ENCODE measurements around the gene GMPPA.

Gene GMPPA

GRCh38 chr2:219545295-219545942 is 46.7 kb downstream of the GMPPA start:
- Histone ChIP-seq H3K27me3 (ENCODE audit: insufficient read depth, low read depth, severe bottlenecking) (no peaks in the 10 kb centered on the region), H3K36me3 (peaks cover 56% of the 10 kb centered on the region), H3K9me3 (ENCODE audit: severe bottlenecking) (no peaks in the 10 kb centered on the region), H3K4me3 (ENCODE audit: low read depth, low read length) (no peak overlapping the region), H3K27ac (no peak overlapping the region)
- no peak for TF ChIP-seq CTCF (IDR thresholded peaks at IDR 0.05; ENCODE audit: low read depth, low read length)
- no peak for DNase-seq

DNA sequence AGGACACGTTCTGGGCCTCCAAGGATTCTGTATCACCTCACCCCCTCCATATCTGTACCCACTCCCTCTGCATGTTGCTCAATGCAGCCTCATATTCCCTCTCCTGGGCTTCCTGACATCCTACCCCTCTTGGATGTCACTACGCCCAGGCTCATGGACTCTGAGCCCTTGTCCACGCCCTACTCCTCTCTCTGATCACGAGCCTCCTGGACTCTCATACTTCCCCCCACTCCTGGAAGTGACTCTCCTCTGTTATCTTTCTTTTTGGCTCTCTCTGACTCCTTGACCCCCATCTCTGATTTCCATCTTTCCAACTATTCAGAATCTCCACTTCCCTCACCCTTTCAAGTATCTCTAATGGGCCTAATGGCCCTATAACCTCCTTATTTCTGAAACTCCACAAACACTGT is 47.3 kb downstream of the GMPPA start:
- DNase-seq = no peak
- no peak for TF ChIP-seq CTCF (IDR thresholded peaks at IDR 0.05; ENCODE audit: low read depth, low read length)

GRCh38 chr2:219547621-219548020 is 48.9 kb downstream of the GMPPA start:
- DNase-seq = no peak
- Histone ChIP-seq H3K4me3 (ENCODE audit: low read depth, low read length) (no peak overlapping the region), H3K36me3 (peaks cover 44% of the 10 kb centered on the region), H3K9me3 (ENCODE audit: severe bottlenecking) (no peaks in the 10 kb centered on the region), H3K27ac (no peak overlapping the region), H3K27me3 (ENCODE audit: insufficient read depth, low read depth, severe bottlenecking) (no peaks in the 10 kb centered on the region)
- no peak for TF ChIP-seq CTCF (IDR thresholded peaks at IDR 0.05; ENCODE audit: low read depth, low read length)

More for the DNA sequence above, 47.3 kb downstream of the GMPPA start:
- Histone ChIP-seq H3K27ac (no peak overlapping the region), H3K9me3 (ENCODE audit: severe bottlenecking) (no peaks in the 10 kb centered on the region), H3K36me3 (peaks cover 51% of the 10 kb centered on the region), H3K4me3 (ENCODE audit: low read depth, low read length) (no peak overlapping the region), H3K27me3 (ENCODE audit: insufficient read depth, low read depth, severe bottlenecking) (no peaks in the 10 kb centered on the region)

DNA sequence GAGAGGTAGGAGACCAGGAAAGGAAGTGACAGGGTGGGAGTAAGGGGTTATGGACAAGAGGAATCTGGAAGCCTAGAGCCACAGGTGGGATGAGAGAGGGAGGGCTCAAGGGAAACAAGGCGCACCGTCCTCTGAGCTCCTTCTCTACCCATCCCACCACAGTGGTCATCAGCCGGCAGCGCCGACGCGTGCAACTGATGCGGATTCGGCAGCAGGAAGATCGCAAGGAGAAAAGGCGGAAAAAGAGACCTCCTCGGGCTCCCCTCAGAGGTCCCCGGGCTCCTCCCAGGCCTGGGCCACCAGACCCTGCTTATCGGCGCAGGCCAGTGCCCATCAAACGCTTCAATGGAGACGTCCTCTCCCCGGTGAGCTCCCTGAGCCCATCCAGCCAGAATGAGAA is 50.3 kb downstream of the GMPPA start:
- no peak for TF ChIP-seq CTCF (IDR thresholded peaks at IDR 0.05; ENCODE audit: low read depth, low read length)
- no peak for DNase-seq
- Histone ChIP-seq H3K27me3 (ENCODE audit: insufficient read depth, low read depth, severe bottlenecking) (no peaks in the 10 kb centered on the region), H3K36me3 (peaks cover 43% of the 10 kb centered on the region), H3K27ac (no peak overlapping the region), H3K9me3 (ENCODE audit: severe bottlenecking) (no peaks in the 10 kb centered on the region), H3K4me3 (ENCODE audit: low read depth, low read length) (no peak overlapping the region)

DNA sequence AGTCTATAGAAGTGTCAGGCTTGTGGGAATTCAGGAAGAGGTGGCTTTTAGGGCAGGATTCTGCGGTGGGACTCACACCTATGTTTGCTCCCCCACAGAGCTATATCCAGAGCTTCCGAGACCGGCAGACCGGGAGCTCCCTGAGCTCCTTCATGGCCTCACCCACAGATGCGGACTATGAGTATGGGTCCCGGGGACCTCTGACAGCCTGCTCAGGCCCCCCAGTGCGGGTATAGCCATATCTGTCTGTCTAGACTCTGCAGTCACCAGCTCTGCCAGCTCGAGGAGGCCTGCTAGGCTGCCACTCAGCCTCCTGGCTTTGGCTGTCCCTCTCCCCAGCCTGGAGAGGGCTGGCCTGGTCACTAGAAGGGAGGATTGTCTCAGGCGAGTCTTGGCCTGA is 50.9 kb downstream of the GMPPA start:
- no peak overlapping the region for H3K4me3 ChIP-seq (ENCODE audit: low read depth, low read length)
- no peak overlapping the region for H3K27ac ChIP-seq
- TF ChIP-seq CTCF (IDR thresholded peaks at IDR 0.05; ENCODE audit: low read depth, low read length) = no peak
- no peaks in the 10 kb centered on the region for H3K9me3 ChIP-seq (ENCODE audit: severe bottlenecking)
- no peaks in the 10 kb centered on the region for H3K27me3 ChIP-seq (ENCODE audit: insufficient read depth, low read depth, severe bottlenecking)
- no peak for DNase-seq
- H3K36me3 ChIP-seq = peaks cover 42% of the 10 kb centered on the region

Data from WERI-Rb-1 (cell line).